KMS-11 (cell line): ENCODE results near the gene PRDM15.

Experiments
- H2AFZ ChIP-seq: fragments of 200-600 bp; sonication (generic); 2 replicates; pipeline ENCODE4 v1.6.1; 2016; ENCODE audit warnings: antibody characterized with exemption, mixed run types, low read depth
- H3K27ac ChIP-seq: fragments of 200-600 bp; sonication (generic); 2 replicates; pipeline ENCODE4 v1.6.1; 2016; ENCODE audit warnings: mild to moderate bottlenecking, mixed run types
- H3K27me3 ChIP-seq: fragments of 200-600 bp; sonication (generic); 2 replicates; pipeline ENCODE4 v1.6.1; 2017; ENCODE audit warnings: mild to moderate bottlenecking, low read depth, mixed run types, moderate library complexity; ENCODE audit not compliant: insufficient read depth
- H3K36me3 ChIP-seq: fragments of 200-600 bp; sonication (generic); 2 replicates; pipeline ENCODE4 v1.6.1; 2017; ENCODE audit warnings: mild to moderate bottlenecking, mixed run types; ENCODE audit not compliant: insufficient read depth
- H3K4me1 ChIP-seq: fragments of 200-600 bp; sonication (generic); 2 replicates; pipeline ENCODE4 v1.6.1; 2016; ENCODE audit warnings: mild to moderate bottlenecking, low read depth, mixed run types; ENCODE audit not compliant: poor library complexity, severe bottlenecking
- H3K4me2 ChIP-seq: fragments of 200-600 bp; sonication (generic); 2 replicates; pipeline ENCODE4 v1.7.0; 2016; ENCODE audit warnings: mild to moderate bottlenecking, mixed run types
- H3K4me3 ChIP-seq: fragments of 200-600 bp; sonication (generic); IDR thresholded peaks from 2 replicates; pipeline ENCODE4 v1.6.1; 2017; ENCODE audit warnings: low read depth, low read length, mixed read lengths; ENCODE audit not compliant: insufficient read depth
- H3K79me2 ChIP-seq: fragments of 200-600 bp; sonication (generic); 2 replicates; pipeline ENCODE4 v1.6.1; 2016; ENCODE audit warnings: low read depth, mixed run types; ENCODE audit not compliant: insufficient read depth
- H3K9ac ChIP-seq: fragments of 200-600 bp; sonication (generic); 2 replicates; pipeline ENCODE4 v1.6.1; 2016; ENCODE audit warnings: mild to moderate bottlenecking, mixed run types
- H4K20me1 ChIP-seq: fragments of 200-600 bp; sonication (generic); 2 replicates; pipeline ENCODE4 v1.6.1; 2016; ENCODE audit warnings: mild to moderate bottlenecking, mixed run types; ENCODE audit not compliant: insufficient read depth
- CTCF ChIP-seq: fragments of 200-600 bp; sonication (generic); conservative IDR thresholded peaks from 2 replicates; pipeline ENCODE4 v1.6.1; 2017; ENCODE audit warnings: low read depth, mild to moderate bottlenecking, antibody characterized with exemption, low read length, moderate library complexity, mixed read lengths

The PRDM15 gene

GRCh38 chr21:41873005-41873404 is 6.1 kb downstream of the PRDM15 start:
- no peaks in the 10 kb centered on the region for H4K20me1 ChIP-seq
- peaks cover 3% of the 10 kb centered on the region; the same call in 1 of the 2 replicates for H3K79me2 ChIP-seq
- H3K27me3 ChIP-seq, result no peaks in the 10 kb centered on the region
- no peak overlapping the region for H2AFZ ChIP-seq
- H3K27ac ChIP-seq, result no peak overlapping the region
- peaks cover 23% of the 10 kb centered on the region for H3K4me1 ChIP-seq
- no peak for TF ChIP-seq CTCF
- H3K36me3 ChIP-seq, result no peaks in the 10 kb centered on the region
- no peak overlapping the region for H3K4me2 ChIP-seq
- no peak overlapping the region for H3K4me3 ChIP-seq
- no peak overlapping the region for H3K9ac ChIP-seq

- Histone ChIP-seq H3K27me3 (no peaks in the 10 kb centered on the region), H3K9ac (no peak overlapping the region), H2AFZ (no peak overlapping the region), H3K4me3 (no peak overlapping the region), H3K4me1 (peaks cover 28% of the 10 kb centered on the region), H3K36me3 (no peaks in the 10 kb centered on the region), H4K20me1 (no peaks in the 10 kb centered on the region), H3K4me2 (no peak overlapping the region), H3K79me2 (no peaks in the 10 kb centered on the region), H3K27ac (no peak overlapping the region)
- no peak for TF ChIP-seq CTCF
Measured at GRCh38 chr21:41871293-41872030, 7.7 kb downstream of the PRDM15 start.

GRCh38 chr21:41869771-41870170 is 9.4 kb downstream of the PRDM15 start:
- Histone ChIP-seq H2AFZ (no peak overlapping the region), H3K4me3 (no peak overlapping the region), H3K36me3 (no peaks in the 10 kb centered on the region), H3K4me2 (no peak overlapping the region), H3K27me3 (no peaks in the 10 kb centered on the region), H3K27ac (no peak overlapping the region), H3K4me1 (peaks cover 43% of the 10 kb centered on the region), H3K9ac (no peak overlapping the region), H4K20me1 (no peaks in the 10 kb centered on the region), H3K79me2 (no peaks in the 10 kb centered on the region)
- TF ChIP-seq CTCF, result no peak

GRCh38 chr21:41868062-41868710 is 11.0 kb downstream of the PRDM15 start:
- H3K4me2 ChIP-seq, result peak overlapping the region; percentile 42; the same call in 1 of the 2 replicates
- no peaks in the 10 kb centered on the region for H4K20me1 ChIP-seq
- no peaks in the 10 kb centered on the region for H3K36me3 ChIP-seq
- H2AFZ ChIP-seq, result peak overlapping the region; percentile 20; the same call in 1 of the 2 replicates
- H3K9ac ChIP-seq, result peak overlapping the region; percentile 6; the same call in 1 of the 2 replicates
- peaks cover 43% of the 10 kb centered on the region for H3K4me1 ChIP-seq
- no peaks in the 10 kb centered on the region for H3K27me3 ChIP-seq
- no peak for TF ChIP-seq CTCF
- H3K4me3 ChIP-seq, result no peak overlapping the region
- no peaks in the 10 kb centered on the region for H3K79me2 ChIP-seq
- H3K27ac ChIP-seq, result peak overlapping the region; percentile 42; the same call in 1 of the 2 replicates
